NCI-H128 (cell line): ENCODE data around the gene SLC12A7.

Source experiments
- DNase-seq: peaks from one replicate; lab custom pipeline; 2025; ENCODE audit not compliant: unreplicated experiment; lab: John Stamatoyannopoulos, UW

Gene SLC12A7

GRCh38 chr5:1038417-1039209 is 73.2 kb downstream of the SLC12A7 start:
- DNase-seq: no peak

GRCh38 chr5:1037671-1038416 is 74.0 kb downstream of the SLC12A7 start:
- DNase-seq: no peak

- DNase-seq: no peak
Observed at GRCh38 chr5:1037123-1037670, 74.7 kb downstream of the SLC12A7 start.

- no peak for DNase-seq
Observed at GRCh38 chr5:1036504-1037122, 75.2 kb downstream of the SLC12A7 start.

GRCh38 chr5:1035421-1036405 is 76.2 kb downstream of the SLC12A7 start:
- DNase-seq: no peak

GRCh38 chr5:1034986-1035385 is 76.9 kb downstream of the SLC12A7 start:
- no peak for DNase-seq

GRCh38 chr5:1034421-1034905 is 77.4 kb downstream of the SLC12A7 start:
- DNase-seq: no peak

GRCh38 chr5:1033606-1034420 is 78.0 kb downstream of the SLC12A7 start:
- DNase-seq: no peak

GRCh38 chr5:1033178-1033577 is 78.7 kb downstream of the SLC12A7 start:
- no peak for DNase-seq

GRCh38 chr5:1032551-1033027 is 79.3 kb downstream of the SLC12A7 start:
- no peak for DNase-seq

- no peak for DNase-seq
Observed at GRCh38 chr5:1032011-1032410, 79.9 kb downstream of the SLC12A7 start.

GRCh38 chr5:1031306-1031959 is 80.4 kb downstream of the SLC12A7 start:
- DNase-seq: no peak

- no peak for DNase-seq
Observed at GRCh38 chr5:1030801-1031271, 81.0 kb downstream of the SLC12A7 start.

GRCh38 chr5:1029945-1030625 is 81.8 kb downstream of the SLC12A7 start:
- DNase-seq: no peak

GRCh38 chr5:1029282-1029944 is 82.5 kb downstream of the SLC12A7 start:
- DNase-seq: no peak

- DNase-seq: no peak
Observed at GRCh38 chr5:1028481-1029281, 83.2 kb downstream of the SLC12A7 start.
